ENCODE data around the gene ZDHHC12. TPM values are rescaled to one million over a fixed set of nuclear protein-coding genes. Genes with fewer than 3 reads are reported as not detected.

Gene ZDHHC12
- total RNA-seq, 2 experiments from 2014 or later, result 40.0 to 56.8 TPM

DNA sequence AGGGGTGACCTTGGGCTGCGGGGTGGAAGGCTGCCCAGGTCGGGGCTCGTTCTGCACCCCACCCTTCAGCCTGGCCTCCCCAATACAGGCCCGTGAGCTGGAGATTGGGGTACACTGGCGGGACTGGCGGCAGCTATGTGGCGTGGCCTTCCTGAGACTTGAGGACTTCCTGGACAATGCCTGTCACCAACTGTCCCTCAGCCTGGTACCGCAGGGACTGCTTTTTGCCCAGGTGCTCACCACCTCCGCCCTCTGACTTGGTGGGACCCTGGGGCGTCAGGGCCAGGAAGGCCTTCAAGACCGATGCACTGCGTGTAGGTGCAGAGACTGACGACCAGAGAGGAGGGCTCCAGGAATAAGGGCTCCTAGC lies 10.5 kb downstream of the ZDHHC12 start:
- DNase-seq (ENCODE audit: low spot score), result no peak
- POLR2A ChIA-PET, result no interaction called here

DNA sequence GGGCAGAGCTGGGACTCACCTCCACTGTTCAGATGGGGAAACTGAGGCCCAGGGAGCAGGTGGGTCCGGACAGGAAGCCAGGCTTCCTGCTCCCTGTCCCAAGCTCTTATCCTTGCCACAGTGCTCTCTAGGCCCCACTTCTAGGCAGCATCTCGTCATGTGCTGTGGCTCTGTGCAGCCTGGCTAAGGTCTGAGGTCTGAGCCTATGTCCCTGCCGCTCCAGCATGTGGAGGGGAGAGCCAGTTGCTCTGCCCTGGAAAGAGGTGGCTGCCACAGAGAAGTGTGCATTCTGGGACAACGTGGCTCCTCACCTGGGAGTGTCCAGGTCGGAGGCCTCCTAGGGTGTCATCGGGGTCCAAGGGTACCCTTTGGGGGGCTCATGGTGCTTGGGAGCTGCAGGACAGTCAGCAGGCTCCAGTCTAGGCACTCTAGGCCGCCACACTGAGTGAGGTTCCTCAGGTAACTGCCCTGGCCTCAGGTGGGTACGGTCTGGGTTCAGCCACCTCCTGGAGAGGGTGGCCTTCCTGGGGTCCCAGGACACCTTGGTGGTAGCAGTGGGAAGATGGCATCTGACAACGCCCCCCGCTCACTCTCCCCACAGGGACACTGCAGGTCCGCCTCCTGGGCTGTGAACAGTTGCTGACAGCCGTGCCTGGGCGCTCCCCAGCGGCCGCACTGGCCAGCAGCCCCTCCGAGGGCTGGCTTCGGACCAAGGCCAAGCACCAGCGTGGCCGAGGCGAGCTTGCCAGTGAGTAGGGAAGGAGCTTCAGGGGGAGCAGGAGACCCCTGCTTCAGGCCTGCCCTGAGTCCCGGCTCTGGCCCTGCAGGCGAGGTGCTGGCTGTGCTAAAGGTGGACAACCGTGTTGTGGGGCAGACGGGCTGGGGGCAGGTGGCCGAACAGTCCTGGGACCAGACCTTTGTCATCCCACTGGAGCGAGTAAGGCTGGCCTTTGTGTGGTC lies 11.2 kb downstream of the ZDHHC12 start:
- H4K20me1 ChIP-seq (ENCODE audit: insufficient read depth, low read length), result no peaks in the 10 kb centered on the region
- intact Hi-C loops (cut with micrococcal nuclease; ENCODE audit: unreplicated experiment), result no loop called here
- no peaks in the 10 kb centered on the region for H3K9me2 ChIP-seq (ENCODE audit: insufficient read depth, low read length)
- H3K9me3 ChIP-seq (ENCODE audit: low read length), result no peaks in the 10 kb centered on the region
- H3K36me3 ChIP-seq (ENCODE audit: insufficient read depth, low read length), result no peaks in the 10 kb centered on the region
- ChIA-PET POLR2A (no interaction called here), CTCF (ENCODE audit: unreplicated experiment) (no interaction called here)
- H3K27ac ChIP-seq (ENCODE audit: low read depth, low read length, poor library complexity, severe bottlenecking), result no peak overlapping the region
- no peak overlapping the region for H2AFZ ChIP-seq (ENCODE audit: low read length)
- H3K4me2 ChIP-seq (ENCODE audit: low read length), result no peak overlapping the region
- no peak for DNase-seq (ENCODE audit: low spot score)
- H3K79me2 ChIP-seq (ENCODE audit: insufficient read depth, low read depth, low read length), result no peaks in the 10 kb centered on the region
- TF ChIP-seq, protein P1, sequence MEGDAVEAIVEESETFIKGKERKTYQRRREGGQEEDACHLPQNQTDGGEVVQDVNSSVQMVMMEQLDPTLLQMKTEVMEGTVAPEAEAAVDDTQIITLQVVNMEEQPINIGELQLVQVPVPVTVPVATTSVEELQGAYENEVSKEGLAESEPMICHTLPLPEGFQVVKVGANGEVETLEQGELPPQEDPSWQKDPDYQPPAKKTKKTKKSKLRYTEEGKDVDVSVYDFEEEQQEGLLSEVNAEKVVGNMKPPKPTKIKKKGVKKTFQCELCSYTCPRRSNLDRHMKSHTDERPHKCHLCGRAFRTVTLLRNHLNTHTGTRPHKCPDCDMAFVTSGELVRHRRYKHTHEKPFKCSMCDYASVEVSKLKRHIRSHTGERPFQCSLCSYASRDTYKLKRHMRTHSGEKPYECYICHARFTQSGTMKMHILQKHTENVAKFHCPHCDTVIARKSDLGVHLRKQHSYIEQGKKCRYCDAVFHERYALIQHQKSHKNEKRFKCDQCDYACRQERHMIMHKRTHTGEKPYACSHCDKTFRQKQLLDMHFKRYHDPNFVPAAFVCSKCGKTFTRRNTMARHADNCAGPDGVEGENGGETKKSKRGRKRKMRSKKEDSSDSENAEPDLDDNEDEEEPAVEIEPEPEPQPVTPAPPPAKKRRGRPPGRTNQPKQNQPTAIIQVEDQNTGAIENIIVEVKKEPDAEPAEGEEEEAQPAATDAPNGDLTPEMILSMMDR (conservative IDR thresholded peaks at IDR 0.05; ENCODE audit: low read length), result no peak
- no peak for TF ChIP-seq EZH2phosphoT487 (IDR thresholded peaks at IDR 0.05; ENCODE audit: borderline replicate concordance, low read depth, low read length)
- H3K4me1 ChIP-seq (ENCODE audit: insufficient read depth, low read length, poor library complexity, severe bottlenecking), result no peaks in the 10 kb centered on the region
- BruUV-seq (replicated peaks), result no TSS peak
- H3K4me3 ChIP-seq (ENCODE audit: low read depth, low read length, poor library complexity, severe bottlenecking), result no peak overlapping the region

More for the DNA sequence above, 10.5 kb downstream of the ZDHHC12 start:
- Histone ChIP-seq H3K27ac (ENCODE audit: low read depth, low read length, poor library complexity, severe bottlenecking) (no peak overlapping the region), H3K4me3 (ENCODE audit: low read depth, low read length, poor library complexity, severe bottlenecking) (no peak overlapping the region), H3K4me1 (ENCODE audit: insufficient read depth, low read length, poor library complexity, severe bottlenecking) (no peaks in the 10 kb centered on the region), H3K36me3 (ENCODE audit: insufficient read depth, low read length) (no peaks in the 10 kb centered on the region), H2AFZ (ENCODE audit: low read length) (no peak overlapping the region), H3K9me2 (ENCODE audit: insufficient read depth, low read length) (no peaks in the 10 kb centered on the region), H3K79me2 (ENCODE audit: insufficient read depth, low read depth, low read length) (no peaks in the 10 kb centered on the region), H3K4me2 (ENCODE audit: low read length) (no peak overlapping the region), H3K9me3 (ENCODE audit: low read length) (no peaks in the 10 kb centered on the region), H4K20me1 (ENCODE audit: insufficient read depth, low read length) (no peaks in the 10 kb centered on the region)
- TF ChIP-seq, protein P1 (conservative IDR thresholded peaks at IDR 0.05; ENCODE audit: low read length), result no peak
- TF ChIP-seq EZH2phosphoT487 (IDR thresholded peaks at IDR 0.05; ENCODE audit: borderline replicate concordance, low read depth, low read length), result no peak
- intact Hi-C loops (cut with micrococcal nuclease; ENCODE audit: unreplicated experiment), result no loop called here
- no TSS peak for BruUV-seq (replicated peaks)
- CTCF ChIA-PET (ENCODE audit: unreplicated experiment), result no interaction called here

GRCh38 chr9:128707446-128707845 lies 16.5 kb downstream of the ZDHHC12 start:
- Histone ChIP-seq H2AFZ (ENCODE audit: low read length) (no peak overlapping the region), H3K79me2 (ENCODE audit: insufficient read depth, low read depth, low read length) (no peaks in the 10 kb centered on the region), H3K9me2 (ENCODE audit: insufficient read depth, low read length) (no peaks in the 10 kb centered on the region), H4K20me1 (ENCODE audit: insufficient read depth, low read length) (no peaks in the 10 kb centered on the region), H3K4me1 (ENCODE audit: insufficient read depth, low read length, poor library complexity, severe bottlenecking) (peaks cover 7% of the 10 kb centered on the region), H3K4me2 (ENCODE audit: low read length) (no peak overlapping the region), H3K27ac (ENCODE audit: low read depth, low read length, poor library complexity, severe bottlenecking) (no peak overlapping the region), H3K9me3 (ENCODE audit: low read length) (no peaks in the 10 kb centered on the region), H3K36me3 (ENCODE audit: insufficient read depth, low read length) (no peaks in the 10 kb centered on the region), H3K4me3 (ENCODE audit: low read depth, low read length, poor library complexity, severe bottlenecking) (no peak overlapping the region)
- ChIA-PET CTCF (ENCODE audit: unreplicated experiment) (no interaction called here), POLR2A (no interaction called here)
- BruUV-seq (replicated peaks), result no TSS peak
- TF ChIP-seq, protein P1 (conservative IDR thresholded peaks at IDR 0.05; ENCODE audit: low read length), result no peak
- TF ChIP-seq EZH2phosphoT487 (IDR thresholded peaks at IDR 0.05; ENCODE audit: borderline replicate concordance, low read depth, low read length), result no peak
- DNase-seq (ENCODE audit: low spot score), result no peak
- intact Hi-C loops (cut with micrococcal nuclease; ENCODE audit: unreplicated experiment), result no loop called here
